ENCODE data around the gene LIMD2.

GRCh38 chr17:63701456-63701820 lies 1.5 kb upstream of the LIMD2 start:
- no peak for TF ChIP-seq POLR2A (IDR thresholded peaks at IDR 0.05; ENCODE audit: low read depth, low read length)
- TF ChIP-seq TAF1 (IDR thresholded peaks at IDR 0.05; ENCODE audit: borderline replicate concordance, low read depth, low read length): no peak
- TF ChIP-seq POLR2AphosphoS5 (IDR thresholded peaks at IDR 0.05; ENCODE audit: low read depth, low read length): no peak; the same call in 1 of the 2 replicates
